ENCODE measurements around the gene SRSF9.
"Not testable (repeated sequence)": the region's sequence is repeated elsewhere in the genome, so short reads cannot be mapped to it uniquely, and the experiment has no call there.

The SRSF9 gene

GRCh38 chr12:120447992-120448391 lies 21.6 kb downstream of the SRSF9 start:
- DNase-seq (ENCODE audit: low read depth) = no peak

- not testable (repeated sequence) for DNase-seq (ENCODE audit: low read depth)
These were observed 22.7 kb downstream of the SRSF9 start for GRCh38 chr12:120446844-120447178.

GRCh38 chr12:120445911-120446843 lies 23.4 kb downstream of the SRSF9 start, which contains the start of the genes GATC and TRIAP1:
TSS of gene GATC (plus strand) at chr12:120446444. CDS start at chr12:120446481, 37 bp downstream.
TSS of gene TRIAP1 (minus strand) at chr12:120446384. CDS start at chr12:120446372, 12 bp downstream.
- peak; percentile 69 for DNase-seq (ENCODE audit: low read depth)

- no peak for DNase-seq (ENCODE audit: low read depth)
These were observed 24.9 kb downstream of the SRSF9 start for GRCh38 chr12:120444676-120445075.

- peak; percentile 20 for DNase-seq (ENCODE audit: low read depth)
These were observed 29.8 kb downstream of the SRSF9 start for GRCh38 chr12:120439646-120440247.

- no peak for DNase-seq (ENCODE audit: low read depth)
These were observed 30.9 kb downstream of the SRSF9 start for GRCh38 chr12:120438495-120439198.

- peak; percentile 93 for DNase-seq (ENCODE audit: low read depth)
These were observed 31.6 kb downstream of the SRSF9 start, which contains the start of gene COX6A1 for GRCh38 chr12:120437735-120438494. TSS of gene COX6A1 (plus strand) at chr12:120438113. CDS start at chr12:120438127, 14 bp downstream.

GRCh38 chr12:120432772-120433525 lies 36.6 kb downstream of the SRSF9 start:
- DNase-seq (ENCODE audit: low read depth) = no peak

GRCh38 chr12:120429368-120429767 lies 40.2 kb downstream of the SRSF9 start:
- DNase-seq (ENCODE audit: low read depth) = no peak

GRCh38 chr12:120428597-120429229 lies 40.8 kb downstream of the SRSF9 start:
- DNase-seq (ENCODE audit: low read depth) = no peak

GRCh38 chr12:120425797-120426196 lies 43.8 kb downstream of the SRSF9 start:
- no peak for DNase-seq (ENCODE audit: low read depth)

GRCh38 chr12:120422892-120423456 lies 46.6 kb downstream of the SRSF9 start:
- DNase-seq (ENCODE audit: low read depth) = no peak

GRCh38 chr12:120421701-120422100 lies 47.8 kb downstream of the SRSF9 start:
- DNase-seq (ENCODE audit: low read depth) = no peak

GRCh38 chr12:120417917-120418580 lies 51.5 kb downstream of the SRSF9 start:
- no peak for DNase-seq (ENCODE audit: low read depth)

- DNase-seq (ENCODE audit: low read depth) = no peak
These were observed 52.9 kb downstream of the SRSF9 start for GRCh38 chr12:120416490-120417216.

GRCh38 chr12:120413901-120414695 lies 55.5 kb downstream of the SRSF9 start:
- DNase-seq (ENCODE audit: low read depth) = no peak

- DNase-seq (ENCODE audit: low read depth) = no peak
These were observed 57.1 kb downstream of the SRSF9 start for GRCh38 chr12:120412421-120412820.
